SK-N-SH treated with all-trans-retinoic acid at 6 μM for 48 hours (cell line): ENCODE measurements around the gene AADACL3.

Source experiments
- ATAC-seq: fragments of 200-7000 bp; cut with Tn5 transposase; 3 replicates; pipeline ENCODE4 v1.9.1; 2020; ENCODE audit warnings: mild to moderate bottlenecking, moderate library complexity
- ARNTL ChIP-seq: fragments of 450-650 bp; formaldehyde crosslinking; IDR thresholded peaks from 2 replicates; pipeline ENCODE4 v1.5.0; 2020; ENCODE audit warnings: low read depth, mild to moderate bottlenecking, moderate library complexity, borderline replicate concordance
- CREB5 ChIP-seq: fragments of 250-450 bp; sonication (Bioruptor Pico); IDR thresholded peaks from 2 replicates; pipeline ENCODE4 v1.5.1; 2020; ENCODE audit warnings: low read depth, mild to moderate bottlenecking, moderate library complexity
- CSDC2 ChIP-seq: fragments of 250-450 bp; sonication (Bioruptor Pico); IDR thresholded peaks from 2 replicates; pipeline ENCODE4 v1.5.0; 2020; ENCODE audit warnings: mild to moderate bottlenecking, moderate library complexity
- CSRNP3 ChIP-seq: fragments of 250-450 bp; sonication (Bioruptor Pico); IDR thresholded peaks from 2 replicates; pipeline ENCODE4 v1.5.1; 2021; ENCODE audit warnings: mild to moderate bottlenecking, moderate library complexity
- ESRRG ChIP-seq: fragments of 250-450 bp; sonication (Bioruptor Pico); IDR thresholded peaks from 2 replicates; pipeline ENCODE4 v1.6.1; 2021; ENCODE audit warnings: mild to moderate bottlenecking
- GLIS3 ChIP-seq: fragments of 250-450 bp; sonication (Bioruptor Pico); IDR thresholded peaks from 2 replicates; pipeline ENCODE4 v1.5.0; 2020; ENCODE audit warnings: mild to moderate bottlenecking, moderate library complexity
- ISL1 ChIP-seq: fragments of 250-450 bp; sonication (Bioruptor Pico); IDR thresholded peaks from 2 replicates; pipeline ENCODE4 v2.1.2; 2022; ENCODE audit warnings: mild to moderate bottlenecking, moderate library complexity
- PATZ1 ChIP-seq: fragments of 250-450 bp; sonication (Bioruptor Pico); IDR thresholded peaks from 2 replicates; pipeline ENCODE4 v1.8.0; 2020; ENCODE audit warnings: mild to moderate bottlenecking, moderate library complexity, borderline replicate concordance
- POU6F1 ChIP-seq: fragments of 250-450 bp; sonication (Bioruptor Pico); IDR thresholded peaks from 2 replicates; pipeline ENCODE4 v1.8.0; 2021; ENCODE audit warnings: low read depth, mild to moderate bottlenecking, moderate library complexity, borderline replicate concordance
- PPARA ChIP-seq: fragments of 250-450 bp; sonication (Bioruptor Pico); IDR thresholded peaks from 2 replicates; pipeline ENCODE4 v1.5.0; 2020; ENCODE audit warnings: mild to moderate bottlenecking, borderline replicate concordance
- SNAI2 ChIP-seq: fragments of 250-450 bp; sonication (Bioruptor Pico); IDR thresholded peaks from 2 replicates; pipeline ENCODE4 v1.5.0; 2020; ENCODE audit warnings: mild to moderate bottlenecking, moderate library complexity
- TCF4 ChIP-seq: fragments of 250-450 bp; sonication (Bioruptor Pico); IDR thresholded peaks from 2 replicates; pipeline ENCODE4 v1.8.0; 2021; ENCODE audit warnings: mild to moderate bottlenecking, moderate library complexity, borderline replicate concordance
- ZC3H10 ChIP-seq: fragments of 250-450 bp; sonication (Bioruptor Pico); IDR thresholded peaks from 2 replicates; pipeline ENCODE4 v1.5.1; 2021; ENCODE audit warnings: mild to moderate bottlenecking, moderate library complexity
- ZFP3 ChIP-seq: fragments of 250-450 bp; sonication (Bioruptor Pico); IDR thresholded peaks from 2 replicates; pipeline ENCODE4 v1.5.0; 2020; ENCODE audit warnings: mild to moderate bottlenecking, moderate library complexity
- ZNF565 ChIP-seq: fragments of 450-650 bp; formaldehyde crosslinking; conservative IDR thresholded peaks from 2 replicates; pipeline ENCODE4 v1.5.0; 2020; ENCODE audit warnings: low read depth, mild to moderate bottlenecking, moderate library complexity
- ZNF70 ChIP-seq: fragments of 450-650 bp; formaldehyde crosslinking; IDR thresholded peaks from 2 replicates; pipeline ENCODE4 v1.5.0; 2020; ENCODE audit warnings: mild to moderate bottlenecking, moderate library complexity
- ZNF8 ChIP-seq: fragments of 450-650 bp; formaldehyde crosslinking; IDR thresholded peaks from 2 replicates; pipeline ENCODE4 v1.5.0; 2020; ENCODE audit warnings: mild to moderate bottlenecking, moderate library complexity
- TF ChIP-seq, protein P1 (sequence below): fragments of 250-450 bp; sonication (Bioruptor Pico); IDR thresholded peaks from 2 replicates; pipeline ENCODE4 v1.5.0; 2020; ENCODE audit warnings: mild to moderate bottlenecking, moderate library complexity

AADACL3 gene

GRCh38 chr1:12748778-12749355 is 33.0 kb downstream of the AADACL3 start:
- ATAC-seq, result no peak
- TF ChIP-seq ZNF70 (no peak), GLIS3 (CRISPR knock-in tag) (no peak), ZNF565 (CRISPR knock-in tag) (no peak), ISL1 (CRISPR knock-in tag) (no peak), ARNTL (CRISPR knock-in tag) (no peak), ZNF8 (CRISPR knock-in tag) (no peak), ZFP3 (CRISPR knock-in tag) (no peak), TCF4 (no peak), CREB5 (CRISPR knock-in tag) (no peak), PPARA (CRISPR knock-in tag) (no peak), CSDC2 (CRISPR knock-in tag) (no peak), ZC3H10 (no peak), PATZ1 (CRISPR knock-in tag) (no peak), SNAI2 (CRISPR knock-in tag) (no peak)
- TF ChIP-seq, protein P1, sequence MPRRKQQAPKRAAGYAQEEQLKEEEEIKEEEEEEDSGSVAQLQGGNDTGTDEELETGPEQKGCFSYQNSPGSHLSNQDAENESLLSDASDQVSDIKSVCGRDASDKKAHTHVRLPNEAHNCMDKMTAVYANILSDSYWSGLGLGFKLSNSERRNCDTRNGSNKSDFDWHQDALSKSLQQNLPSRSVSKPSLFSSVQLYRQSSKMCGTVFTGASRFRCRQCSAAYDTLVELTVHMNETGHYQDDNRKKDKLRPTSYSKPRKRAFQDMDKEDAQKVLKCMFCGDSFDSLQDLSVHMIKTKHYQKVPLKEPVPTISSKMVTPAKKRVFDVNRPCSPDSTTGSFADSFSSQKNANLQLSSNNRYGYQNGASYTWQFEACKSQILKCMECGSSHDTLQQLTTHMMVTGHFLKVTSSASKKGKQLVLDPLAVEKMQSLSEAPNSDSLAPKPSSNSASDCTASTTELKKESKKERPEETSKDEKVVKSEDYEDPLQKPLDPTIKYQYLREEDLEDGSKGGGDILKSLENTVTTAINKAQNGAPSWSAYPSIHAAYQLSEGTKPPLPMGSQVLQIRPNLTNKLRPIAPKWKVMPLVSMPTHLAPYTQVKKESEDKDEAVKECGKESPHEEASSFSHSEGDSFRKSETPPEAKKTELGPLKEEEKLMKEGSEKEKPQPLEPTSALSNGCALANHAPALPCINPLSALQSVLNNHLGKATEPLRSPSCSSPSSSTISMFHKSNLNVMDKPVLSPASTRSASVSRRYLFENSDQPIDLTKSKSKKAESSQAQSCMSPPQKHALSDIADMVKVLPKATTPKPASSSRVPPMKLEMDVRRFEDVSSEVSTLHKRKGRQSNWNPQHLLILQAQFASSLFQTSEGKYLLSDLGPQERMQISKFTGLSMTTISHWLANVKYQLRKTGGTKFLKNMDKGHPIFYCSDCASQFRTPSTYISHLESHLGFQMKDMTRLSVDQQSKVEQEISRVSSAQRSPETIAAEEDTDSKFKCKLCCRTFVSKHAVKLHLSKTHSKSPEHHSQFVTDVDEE (CRISPR knock-in tag), result no peak
- TF ChIP-seq, all 23 proteins: peak for 0

GRCh38 chr1:12754738-12755137 is 38.8 kb downstream of the AADACL3 start:
- TF ChIP-seq TCF4 (no peak), ZNF70 (no peak), POU6F1 (no peak), CSRNP3 (no peak), ZNF8 (CRISPR knock-in tag) (no peak), ESRRG (no peak), ZNF565 (CRISPR knock-in tag) (no peak), PATZ1 (CRISPR knock-in tag) (no peak), CREB5 (CRISPR knock-in tag) (no peak)
- TF ChIP-seq, all 23 proteins: peak for 0
- ATAC-seq, result no peak
